ENCODE results near the gene EPG5.

GRCh38 chr18:45861926-45862325, 105.2 kb downstream of the EPG5 start:
- TF ChIP-seq CTCF (IDR thresholded peaks at IDR 0.05; ENCODE audit: insufficient read depth, low read depth, low read length) = no peak
- TF ChIP-seq EZH2 (IDR thresholded peaks at IDR 0.05; ENCODE audit: insufficient read depth, low read length) = no peak
